Measurements from ENCODE around the gene MYO3A. TPM values are rescaled to one million over a fixed set of nuclear protein-coding genes. Genes with fewer than 3 reads are reported as not detected.

MYO3A gene
- total and polyA plus RNA-seq, 4 donors: 0.33 TPM; not detected in 2

DNA sequence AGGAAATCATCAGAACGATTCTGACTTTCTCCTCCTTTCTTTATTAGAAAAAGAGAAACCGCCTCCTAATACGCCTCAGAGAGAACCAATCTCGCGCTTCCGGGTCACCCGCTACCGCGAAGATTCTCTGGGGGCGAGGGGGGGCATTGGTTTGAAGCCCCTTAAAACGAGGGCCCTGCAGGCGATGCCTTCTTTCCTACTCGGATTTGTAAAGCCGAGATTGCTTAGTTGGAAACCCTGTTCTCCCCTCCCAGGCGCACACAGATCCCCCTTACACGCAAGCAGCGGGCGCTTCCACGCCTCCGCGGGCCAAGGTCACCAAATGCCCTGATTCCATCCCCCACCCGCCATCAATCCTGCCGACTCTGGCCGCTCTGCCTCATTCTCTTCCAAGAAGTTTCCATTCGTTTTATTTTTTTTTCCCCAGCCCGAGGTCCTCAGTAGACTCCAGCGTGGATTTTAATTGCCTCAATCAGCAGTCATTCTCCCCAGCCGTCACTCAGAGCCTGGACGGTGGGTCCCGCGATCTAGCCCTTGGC, 281.4 kb downstream of the MYO3A start:
- Histone ChIP-seq H3K4me3 (ENCODE audit: low read depth in 1 of 3, low read length in 3 of 3) (no peak overlapping the region), H3K36me3 (ENCODE audit: control insufficient read depth in 4 of 4, insufficient read depth in 3 of 4, low read depth in 1 of 4, low read length in 3 of 4) (peaks cover 0 to 2% (median 0%) of the 10 kb centered on the region in 4 donors), H3K4me1 (ENCODE audit: control insufficient read depth in 4 of 4, insufficient read depth in 4 of 4, low read length in 3 of 4) (peaks cover 9 to 32% (median 17%) of the 10 kb centered on the region in 4 donors), H3K27me3 (ENCODE audit: control insufficient read depth in 4 of 4, insufficient read depth in 4 of 4, low read length in 3 of 4) (peaks cover 10 to 43% (median 21%) of the 10 kb centered on the region in 4 donors), H3K9me3 (ENCODE audit: control insufficient read depth in 4 of 4, low read length in 3 of 4) (no peaks in the 10 kb centered on the region), H3K9ac (ENCODE audit: low read depth in 1 of 2, low read length in 2 of 2) (no peak overlapping the region), H3K27ac (ENCODE audit: low read depth in 1 of 2, low read length in 2 of 2) (no peak overlapping the region)
- 3% methylated on average over 31 of the region's 31 CpGs for WGBS
- DNase-seq (ENCODE audit: low spot score): no peak
- TF ChIP-seq SP1 (IDR thresholded peaks at IDR 0.05): no peak
- no peak for TF ChIP-seq TAF1 (conservative IDR thresholded peaks at IDR 0.05)
- TF ChIP-seq HNF4G (IDR thresholded peaks at IDR 0.05): no peak
- TF ChIP-seq, protein P1, sequence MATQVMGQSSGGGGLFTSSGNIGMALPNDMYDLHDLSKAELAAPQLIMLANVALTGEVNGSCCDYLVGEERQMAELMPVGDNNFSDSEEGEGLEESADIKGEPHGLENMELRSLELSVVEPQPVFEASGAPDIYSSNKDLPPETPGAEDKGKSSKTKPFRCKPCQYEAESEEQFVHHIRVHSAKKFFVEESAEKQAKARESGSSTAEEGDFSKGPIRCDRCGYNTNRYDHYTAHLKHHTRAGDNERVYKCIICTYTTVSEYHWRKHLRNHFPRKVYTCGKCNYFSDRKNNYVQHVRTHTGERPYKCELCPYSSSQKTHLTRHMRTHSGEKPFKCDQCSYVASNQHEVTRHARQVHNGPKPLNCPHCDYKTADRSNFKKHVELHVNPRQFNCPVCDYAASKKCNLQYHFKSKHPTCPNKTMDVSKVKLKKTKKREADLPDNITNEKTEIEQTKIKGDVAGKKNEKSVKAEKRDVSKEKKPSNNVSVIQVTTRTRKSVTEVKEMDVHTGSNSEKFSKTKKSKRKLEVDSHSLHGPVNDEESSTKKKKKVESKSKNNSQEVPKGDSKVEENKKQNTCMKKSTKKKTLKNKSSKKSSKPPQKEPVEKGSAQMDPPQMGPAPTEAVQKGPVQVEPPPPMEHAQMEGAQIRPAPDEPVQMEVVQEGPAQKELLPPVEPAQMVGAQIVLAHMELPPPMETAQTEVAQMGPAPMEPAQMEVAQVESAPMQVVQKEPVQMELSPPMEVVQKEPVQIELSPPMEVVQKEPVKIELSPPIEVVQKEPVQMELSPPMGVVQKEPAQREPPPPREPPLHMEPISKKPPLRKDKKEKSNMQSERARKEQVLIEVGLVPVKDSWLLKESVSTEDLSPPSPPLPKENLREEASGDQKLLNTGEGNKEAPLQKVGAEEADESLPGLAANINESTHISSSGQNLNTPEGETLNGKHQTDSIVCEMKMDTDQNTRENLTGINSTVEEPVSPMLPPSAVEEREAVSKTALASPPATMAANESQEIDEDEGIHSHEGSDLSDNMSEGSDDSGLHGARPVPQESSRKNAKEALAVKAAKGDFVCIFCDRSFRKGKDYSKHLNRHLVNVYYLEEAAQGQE (IDR thresholded peaks at IDR 0.05): no peak
- no peak for TF ChIP-seq FOXA2 (IDR thresholded peaks at IDR 0.05)
- no peak for TF ChIP-seq RAD21 (IDR thresholded peaks at IDR 0.05)
- no peak for TF ChIP-seq EGR1 (IDR thresholded peaks at IDR 0.05; ENCODE audit: low read depth in 2 of 2)
- TF ChIP-seq, protein P2, sequence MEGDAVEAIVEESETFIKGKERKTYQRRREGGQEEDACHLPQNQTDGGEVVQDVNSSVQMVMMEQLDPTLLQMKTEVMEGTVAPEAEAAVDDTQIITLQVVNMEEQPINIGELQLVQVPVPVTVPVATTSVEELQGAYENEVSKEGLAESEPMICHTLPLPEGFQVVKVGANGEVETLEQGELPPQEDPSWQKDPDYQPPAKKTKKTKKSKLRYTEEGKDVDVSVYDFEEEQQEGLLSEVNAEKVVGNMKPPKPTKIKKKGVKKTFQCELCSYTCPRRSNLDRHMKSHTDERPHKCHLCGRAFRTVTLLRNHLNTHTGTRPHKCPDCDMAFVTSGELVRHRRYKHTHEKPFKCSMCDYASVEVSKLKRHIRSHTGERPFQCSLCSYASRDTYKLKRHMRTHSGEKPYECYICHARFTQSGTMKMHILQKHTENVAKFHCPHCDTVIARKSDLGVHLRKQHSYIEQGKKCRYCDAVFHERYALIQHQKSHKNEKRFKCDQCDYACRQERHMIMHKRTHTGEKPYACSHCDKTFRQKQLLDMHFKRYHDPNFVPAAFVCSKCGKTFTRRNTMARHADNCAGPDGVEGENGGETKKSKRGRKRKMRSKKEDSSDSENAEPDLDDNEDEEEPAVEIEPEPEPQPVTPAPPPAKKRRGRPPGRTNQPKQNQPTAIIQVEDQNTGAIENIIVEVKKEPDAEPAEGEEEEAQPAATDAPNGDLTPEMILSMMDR (IDR thresholded peaks at IDR 0.05; ENCODE audit: low read depth, low read length, missing input control): no peak
- TF ChIP-seq, protein P3, sequence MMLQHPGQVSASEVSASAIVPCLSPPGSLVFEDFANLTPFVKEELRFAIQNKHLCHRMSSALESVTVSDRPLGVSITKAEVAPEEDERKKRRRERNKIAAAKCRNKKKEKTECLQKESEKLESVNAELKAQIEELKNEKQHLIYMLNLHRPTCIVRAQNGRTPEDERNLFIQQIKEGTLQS (IDR thresholded peaks at IDR 0.05): no peak
- no peak for TF ChIP-seq HNF4A (conservative IDR thresholded peaks at IDR 0.05)

DNA sequence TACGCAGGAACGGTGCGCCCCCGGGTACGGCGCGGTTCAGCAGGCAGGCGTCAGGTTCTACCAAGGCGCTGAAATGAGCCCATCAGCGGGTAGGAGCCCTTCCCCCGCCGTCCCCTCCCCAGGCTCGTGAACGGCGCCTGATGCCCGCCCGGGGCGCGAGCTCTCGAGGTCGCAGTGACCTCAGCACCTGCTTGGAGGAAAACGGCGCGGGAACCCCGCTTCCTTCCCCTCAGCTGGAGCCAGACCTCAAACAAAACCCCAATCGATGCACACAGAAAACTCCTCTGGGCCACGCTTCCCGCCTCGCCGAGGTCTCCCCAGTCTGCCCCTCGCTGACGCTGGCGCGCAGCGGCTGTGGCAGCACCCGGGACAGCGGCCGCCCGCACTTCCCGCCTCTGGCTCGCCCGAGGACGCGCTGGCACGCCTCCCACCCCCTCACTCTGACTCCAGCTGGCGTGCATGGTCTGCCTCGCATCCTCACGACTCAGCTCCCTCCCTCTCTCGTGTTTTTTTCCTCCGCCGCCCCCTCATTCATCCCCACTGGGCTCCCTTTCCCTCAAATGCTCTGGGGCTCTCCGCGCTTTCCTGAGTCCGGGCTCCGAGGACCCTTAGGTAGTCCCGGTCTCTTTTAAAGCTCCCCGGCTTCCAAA, 282.0 kb downstream of the MYO3A start:
- TF ChIP-seq, protein P1 (IDR thresholded peaks at IDR 0.05): peak; percentile 33
- TF ChIP-seq GABPA (IDR thresholded peaks at IDR 0.05 in 1 of 2, conservative IDR thresholded peaks at IDR 0.05 in 1 of 2): no peak
- WGBS: 3% methylated on average over 57 of the region's 57 CpGs
- peak overlapping the region in 1 of 3 donors; percentile 6 for H3K4me3 ChIP-seq (ENCODE audit: low read depth in 1 of 3, low read length in 3 of 3)
- peaks cover 10 to 43% (median 24%) of the 10 kb centered on the region in 4 donors for H3K27me3 ChIP-seq (ENCODE audit: control insufficient read depth in 4 of 4, insufficient read depth in 4 of 4, low read length in 3 of 4)
- H3K9me3 ChIP-seq (ENCODE audit: control insufficient read depth in 4 of 4, low read length in 3 of 4): no peaks in the 10 kb centered on the region
- peaks cover 9 to 32% (median 17%) of the 10 kb centered on the region in 4 donors for H3K4me1 ChIP-seq (ENCODE audit: control insufficient read depth in 4 of 4, insufficient read depth in 4 of 4, low read length in 3 of 4)
- H3K36me3 ChIP-seq (ENCODE audit: control insufficient read depth in 4 of 4, insufficient read depth in 3 of 4, low read depth in 1 of 4, low read length in 3 of 4): peaks cover 0 to 2% (median 0%) of the 10 kb centered on the region in 4 donors
- H3K9ac ChIP-seq (ENCODE audit: low read depth in 1 of 2, low read length in 2 of 2): no peak overlapping the region
- no peak for DNase-seq (ENCODE audit: low spot score)
- no peak overlapping the region for H3K27ac ChIP-seq (ENCODE audit: low read depth in 1 of 2, low read length in 2 of 2)

All from liver (tissue), 9 donors.